HEK293T (cell line): ENCODE data around the gene GPR137C.

Experiments used
- BHLHE40 ChIP-seq: fragments of 450-650 bp; IDR thresholded peaks from 2 replicates; pipeline ENCODE4 v1.6.1; 2016; ENCODE audit warnings: mild to moderate bottlenecking, moderate library complexity, borderline replicate concordance
- ELF4 ChIP-seq: fragments of 450-650 bp; IDR thresholded peaks from 2 replicates; pipeline ENCODE4 v1.6.1; 2017; ENCODE audit warnings: antibody characterized with exemption
- FOXA1 ChIP-seq: fragments of 450-650 bp; IDR thresholded peaks from 2 replicates; pipeline ENCODE4 v1.6.1; 2016; ENCODE audit warnings: mild to moderate bottlenecking
- FOXM1 ChIP-seq: fragments of 450-650 bp; IDR thresholded peaks from 2 replicates; pipeline ENCODE4 v1.6.1; 2017; ENCODE audit warnings: mild to moderate bottlenecking, borderline replicate concordance
- HDGF ChIP-seq: fragments of 450-650 bp; IDR thresholded peaks from 2 replicates; pipeline ENCODE4 v1.6.1; 2017; ENCODE audit warnings: antibody characterized with exemption, borderline replicate concordance
- LEF1 ChIP-seq: fragments of 450-650 bp; IDR thresholded peaks from 2 replicates; pipeline ENCODE4 v1.6.1; 2017; ENCODE audit warnings: mild to moderate bottlenecking, borderline replicate concordance
- NFRKB ChIP-seq: fragments of 450-650 bp; IDR thresholded peaks from 2 replicates; pipeline ENCODE4 v1.6.1; 2016; ENCODE audit warnings: mild to moderate bottlenecking, moderate library complexity
- PKNOX1 ChIP-seq: fragments of 450-650 bp; IDR thresholded peaks from 2 replicates; pipeline ENCODE4 v1.6.1; 2016
- SP1 ChIP-seq: fragments of 450-650 bp; IDR thresholded peaks from 2 replicates; pipeline ENCODE4 v1.6.1; 2017

DNA sequence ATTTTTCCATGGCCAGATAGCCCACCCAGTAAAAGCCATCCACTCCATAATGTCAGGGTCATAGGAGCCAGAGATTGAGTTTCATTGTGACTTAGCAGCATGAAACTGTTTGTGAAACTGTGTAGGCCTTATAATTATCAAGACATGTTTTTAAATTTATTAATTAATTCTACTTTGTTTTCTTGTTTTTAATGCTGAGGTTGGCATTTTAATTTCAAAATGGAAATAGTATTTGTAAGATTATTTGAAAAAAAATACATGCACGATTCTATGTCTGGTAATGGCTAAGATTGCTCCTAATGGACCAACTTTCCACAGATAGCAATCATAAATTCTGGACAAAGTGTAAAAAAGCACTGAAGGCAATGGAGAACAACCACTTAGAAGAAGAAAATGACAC is 67.1 kb downstream of the GPR137C start:
- no peak for TF ChIP-seq BHLHE40
- TF ChIP-seq HDGF, result no peak
- TF ChIP-seq ELF4, result no peak
- no peak for TF ChIP-seq PKNOX1
- TF ChIP-seq NFRKB, result no peak
- TF ChIP-seq FOXM1, result no peak
- no peak for TF ChIP-seq FOXA1
- TF ChIP-seq SP1, result no peak
- TF ChIP-seq LEF1, result no peak
